GM18508 (cell line): ENCODE measurements around the gene C1QTNF1.

Experiments used
- ATAC-seq: cut with Tn5 transposase; IDR thresholded peaks from one replicate; pipeline ENCODE4 v1.9.1; 2021; ENCODE audit warnings: moderate number of reproducible peaks; ENCODE audit not compliant: insufficient read depth, unreplicated experiment

Gene C1QTNF1

GRCh38 chr17:79074649-79075445 is 50.9 kb downstream of the C1QTNF1 start, which contains the start of gene ENGASE:
Gene ENGASE (plus strand): TSS chr17:79074824. CDS start chr17:79074945, 121 bp downstream.
- ATAC-seq: no peak

- ATAC-seq: no peak
These were observed 51.4 kb downstream of the C1QTNF1 start for GRCh38 chr17:79075446-79075750.

GRCh38 chr17:79075861-79076406 is 52.0 kb downstream of the C1QTNF1 start:
- ATAC-seq: no peak

- ATAC-seq: no peak
These were observed 53.6 kb downstream of the C1QTNF1 start for GRCh38 chr17:79077587-79077986.

- ATAC-seq: no peak
These were observed 54.7 kb downstream of the C1QTNF1 start for GRCh38 chr17:79078476-79079190.

- no peak for ATAC-seq
These were observed 55.6 kb downstream of the C1QTNF1 start for GRCh38 chr17:79079421-79080200.

GRCh38 chr17:79080349-79080748 is 56.4 kb downstream of the C1QTNF1 start:
- no peak for ATAC-seq

- ATAC-seq: no peak
These were observed 56.9 kb downstream of the C1QTNF1 start for GRCh38 chr17:79080761-79081290.

- ATAC-seq: no peak
These were observed 57.8 kb downstream of the C1QTNF1 start for GRCh38 chr17:79081571-79082276.

- ATAC-seq: no peak
These were observed 58.6 kb downstream of the C1QTNF1 start for GRCh38 chr17:79082311-79083190.

GRCh38 chr17:79083191-79083971 is 59.4 kb downstream of the C1QTNF1 start:
- ATAC-seq: no peak

GRCh38 chr17:79084291-79085153 is 60.6 kb downstream of the C1QTNF1 start:
- no peak for ATAC-seq

GRCh38 chr17:79085154-79085920 is 61.4 kb downstream of the C1QTNF1 start:
- ATAC-seq: no peak

GRCh38 chr17:79085921-79086551 is 62.1 kb downstream of the C1QTNF1 start:
- ATAC-seq: no peak

GRCh38 chr17:79086609-79087427 is 62.8 kb downstream of the C1QTNF1 start:
- no peak for ATAC-seq
